Neural progenitor cell (in vitro differentiated cells): ENCODE results near the gene PIK3R3. TPM values are rescaled to one million over a fixed set of nuclear protein-coding genes. Genes with fewer than 3 reads are reported as not detected.
A peak's percentile ranks its signal among the peaks of the same experiment; 100 is the strongest.

ENCODE experiments used
- DNase-seq: peaks from one replicate; pipeline ENCODE4 v3.0.0-alpha.2; 2016; ENCODE audit warnings: low spot score
- H2AFZ ChIP-seq: fragments of 200-600 bp; sonication (generic); replicated peaks from 2 replicates; pipeline ENCODE4 v1.6.1; 2016; ENCODE audit warnings: antibody characterized with exemption
- H3F3A ChIP-seq: fragments of 200-600 bp; sonication (generic); 2 replicates; pipeline ENCODE4 v1.6.1; 2016; ENCODE audit warnings: antibody characterized with exemption, low read depth
- H3K27ac ChIP-seq: fragments of 200-600 bp; sonication (generic); 2 replicates; pipeline ENCODE4 v1.5.1; 2016; ENCODE audit warnings: mild to moderate bottlenecking
- H3K27me3 ChIP-seq: fragments of 200-600 bp; sonication (generic); 2 replicates; pipeline ENCODE4 v1.6.1; 2016; ENCODE audit warnings: mild to moderate bottlenecking, moderate library complexity
- H3K36me3 ChIP-seq: fragments of 200-600 bp; sonication (generic); 2 replicates; pipeline ENCODE4 v1.5.1; 2016
- H3K4me1 ChIP-seq: fragments of 200-600 bp; sonication (generic); 2 replicates; pipeline ENCODE4 v1.6.1; 2016; ENCODE audit warnings: mixed run types
- H3K4me2 ChIP-seq: fragments of 200-600 bp; sonication (generic); 2 replicates; pipeline ENCODE4 v1.6.1; 2016
- H3K4me3 ChIP-seq: fragments of 200-600 bp; sonication (generic); 2 replicates; pipeline ENCODE4 v1.5.1; 2016
- H3K79me2 ChIP-seq: fragments of 200-600 bp; sonication (generic); 2 replicates; pipeline ENCODE4 v1.6.1; 2016; ENCODE audit warnings: low read depth
- H3K9ac ChIP-seq: fragments of 200-600 bp; sonication (generic); 2 replicates; pipeline ENCODE4 v1.6.1; 2016
- H3K9me3 ChIP-seq: fragments of 200-600 bp; sonication (generic); 2 replicates; pipeline ENCODE4 v1.5.1; 2016; ENCODE audit warnings: low read depth
- H4K20me1 ChIP-seq: fragments of 200-600 bp; sonication (generic); 2 replicates; pipeline ENCODE4 v1.6.1; 2016; ENCODE audit warnings: low read depth
- H3K27ac Mint-ChIP-seq: 3 replicates; pipeline ENCODE4 v1.8.0; 2021; ENCODE audit warnings: mixed read lengths
- H3K27me3 Mint-ChIP-seq: 2 replicates; pipeline ENCODE4 v1.8.0; 2022; ENCODE audit warnings: low read depth, mild to moderate bottlenecking, inconsistent platforms, moderate library complexity, mixed read lengths; ENCODE audit not compliant: insufficient read depth
- H3K36me3 Mint-ChIP-seq: 3 replicates; pipeline ENCODE4 v1.8.0; 2021; ENCODE audit warnings: mixed read lengths
- H3K4me1 Mint-ChIP-seq: 3 replicates; pipeline ENCODE4 v1.8.0; 2021; ENCODE audit warnings: mixed read lengths
- H3K4me3 Mint-ChIP-seq: 3 replicates; pipeline ENCODE4 v1.8.0; 2021; ENCODE audit warnings: mild to moderate bottlenecking, moderate library complexity, mixed read lengths
- H3K9me3 Mint-ChIP-seq: 3 replicates; pipeline ENCODE4 v1.8.0; 2020; ENCODE audit warnings: mixed read lengths
- CTCF ChIP-seq: fragments of 200-600 bp; sonication (generic); IDR thresholded peaks from 2 replicates; pipeline ENCODE4 v1.5.1; 2017; ENCODE audit warnings: antibody characterized with exemption, mild to moderate bottlenecking
- EZH2 ChIP-seq: fragments of 200-600 bp; sonication (generic); IDR thresholded peaks from 2 replicates; pipeline ENCODE4 v1.6.1; 2017; ENCODE audit warnings: antibody characterized with exemption, mild to moderate bottlenecking, moderate library complexity
- EZH2phosphoT487 ChIP-seq: fragments of 200-600 bp; sonication (generic); IDR thresholded peaks from 2 replicates; pipeline ENCODE4 v1.6.1; 2017; ENCODE audit warnings: antibody characterized with exemption
- total RNA-seq: library from RNA; depleted of rRNA; stranded (reverse); fragments of >200 nt; gene quantifications from 2 replicates; pipeline ENCODE4 v1.2.3, GENCODE V29; 2015; ENCODE audit warnings: low replicate concordance

Gene PIK3R3
- total RNA-seq, 1 donor from 2014 or later, result 107 TPM

- Histone ChIP-seq H3K4me3 (no peak overlapping the region), H3K27ac (no peak overlapping the region), H3F3A (peaks cover 44% of the 10 kb centered on the region), H3K79me2 (no peaks in the 10 kb centered on the region), H3K36me3 (peaks cover 9% of the 10 kb centered on the region), H3K4me1 (no peaks in the 10 kb centered on the region), H3K4me2 (no peak overlapping the region), H3K9me3 (no peaks in the 10 kb centered on the region), H2AFZ (no peak overlapping the region), H3K27me3 (no peaks in the 10 kb centered on the region), H3K9ac (no peak overlapping the region), H4K20me1 (peaks cover 79% of the 10 kb centered on the region)
- H3K36me3 Mint-ChIP-seq, result peaks cover 21% of the 10 kb centered on the region
- H3K27me3 Mint-ChIP-seq, result peaks cover 4% of the 10 kb centered on the region
- H3K27ac Mint-ChIP-seq, result no peak overlapping the region
- H3K4me3 Mint-ChIP-seq, result no peak overlapping the region
- no peak for DNase-seq
- H3K4me1 Mint-ChIP-seq, result no peaks in the 10 kb centered on the region
- no peaks in the 10 kb centered on the region for H3K9me3 Mint-ChIP-seq
- TF ChIP-seq EZH2phosphoT487 (no peak), EZH2 (no peak), CTCF (no peak)
Measured at GRCh38 chr1:46039571-46040052, 92.8 kb downstream of the PIK3R3 start.

- no peak overlapping the region for H3K4me3 ChIP-seq
- DNase-seq, result peak; percentile 89
- H3K27ac Mint-ChIP-seq, result no peak overlapping the region
- no peak overlapping the region for H3K9ac ChIP-seq
- peaks cover 18% of the 10 kb centered on the region for H3K36me3 Mint-ChIP-seq
- no peaks in the 10 kb centered on the region for H3K4me1 Mint-ChIP-seq
- H2AFZ ChIP-seq, result no peak overlapping the region
- H3F3A ChIP-seq, result peaks cover 44% of the 10 kb centered on the region
- no peak overlapping the region for H3K4me2 ChIP-seq
- no peak for TF ChIP-seq EZH2phosphoT487
- TF ChIP-seq CTCF, result peak; percentile 99
- H3K9me3 Mint-ChIP-seq, result no peaks in the 10 kb centered on the region
- H3K9me3 ChIP-seq, result no peaks in the 10 kb centered on the region
- H3K4me3 Mint-ChIP-seq, result no peak overlapping the region
- no peaks in the 10 kb centered on the region for H3K4me1 ChIP-seq
- peak overlapping the region; percentile 41 for H3K27ac ChIP-seq
- peaks cover 54% of the 10 kb centered on the region for H4K20me1 ChIP-seq
- H3K36me3 ChIP-seq, result no peaks in the 10 kb centered on the region
- peaks cover 4% of the 10 kb centered on the region for H3K27me3 Mint-ChIP-seq
- H3K79me2 ChIP-seq, result no peaks in the 10 kb centered on the region
- H3K27me3 ChIP-seq, result no peaks in the 10 kb centered on the region
Measured at GRCh38 chr1:46036894-46037839, 95.3 kb downstream of the PIK3R3 start.

- Mint-ChIP-seq H3K36me3 (peaks cover 12% of the 10 kb centered on the region), H3K27ac (no peak overlapping the region)
Measured at GRCh38 chr1:46034601-46035516, 97.6 kb downstream of the PIK3R3 start.

More at GRCh38 chr1:46034601-46035516, 97.6 kb downstream of the PIK3R3 start:
- Histone ChIP-seq H4K20me1 (peaks cover 32% of the 10 kb centered on the region), H3K27me3 (no peaks in the 10 kb centered on the region), H3K9ac (no peak overlapping the region), H3K4me3 (no peak overlapping the region), H2AFZ (no peak overlapping the region), H3K4me1 (no peaks in the 10 kb centered on the region), H3K79me2 (no peaks in the 10 kb centered on the region), H3K27ac (peak overlapping the region; percentile 20), H3K36me3 (no peaks in the 10 kb centered on the region), H3K9me3 (no peaks in the 10 kb centered on the region), H3F3A (peaks cover 32% of the 10 kb centered on the region), H3K4me2 (no peak overlapping the region)
- DNase-seq, result no peak
- Mint-ChIP-seq H3K27me3 (peaks cover 4% of the 10 kb centered on the region), H3K4me3 (no peak overlapping the region), H3K9me3 (no peaks in the 10 kb centered on the region), H3K4me1 (no peaks in the 10 kb centered on the region)
- TF ChIP-seq EZH2phosphoT487 (no peak), EZH2 (no peak), CTCF (no peak)
